HG02938 (cell line): Measurements from ENCODE around the gene DEFB125.

Source experiments
- ATAC-seq: cut with Tn5 transposase; IDR thresholded peaks from one replicate; pipeline ENCODE4 v1.9.1; 2021; ENCODE audit warnings: mild to moderate bottlenecking, moderate library complexity; ENCODE audit not compliant: unreplicated experiment

DEFB125 gene

GRCh38 chr20:145877-146276 lies 58.4 kb downstream of the DEFB125 start:
- ATAC-seq = no peak
